Neuron (in vitro differentiated cells): ENCODE measurements around the gene PCNX2.
"Not testable (repeated sequence)": the region's sequence is repeated elsewhere in the genome, so short reads cannot be mapped to it uniquely, and the experiment has no call there.

Source experiments
- H2AFZ ChIP-seq: one replicate; pipeline ENCODE4 v1.6.1; 2013; ENCODE audit warnings: low read depth, mild to moderate bottlenecking, inconsistent platforms, low read length, moderate library complexity
- H3K27me3 ChIP-seq: one replicate; pipeline ENCODE4 v1.6.1; 2013; ENCODE audit warnings: low read length; ENCODE audit not compliant: insufficient read depth
- H3K36me3 ChIP-seq: one replicate; pipeline ENCODE4 v1.6.1; 2013; ENCODE audit warnings: low read length; ENCODE audit not compliant: insufficient read depth
- H3K4me1 ChIP-seq: one replicate; pipeline ENCODE4 v1.6.1; 2013; ENCODE audit warnings: low read length; ENCODE audit not compliant: insufficient read depth
- H3K4me3 ChIP-seq: 2 replicates; pipeline ENCODE4 v1.5.1; 2013; ENCODE audit warnings: mild to moderate bottlenecking, low read length, moderate library complexity
- H3K9me3 ChIP-seq: one replicate; pipeline ENCODE4 v1.6.1; 2013; ENCODE audit warnings: low read length

Gene PCNX2

GRCh38 chr1:233085566-233085965 is 210.0 kb downstream of the PCNX2 start:
- no peaks in the 10 kb centered on the region for H3K27me3 ChIP-seq
- no peaks in the 10 kb centered on the region for H3K4me1 ChIP-seq
- H3K36me3 ChIP-seq: no peaks in the 10 kb centered on the region
- no peak overlapping the region for H2AFZ ChIP-seq
- H3K9me3 ChIP-seq: no peaks in the 10 kb centered on the region
- no peak overlapping the region for H3K4me3 ChIP-seq

GRCh38 chr1:233082778-233083550 is 212.6 kb downstream of the PCNX2 start:
- Histone ChIP-seq H2AFZ (no peak overlapping the region), H3K4me3 (no peak overlapping the region), H3K4me1 (no peaks in the 10 kb centered on the region), H3K36me3 (no peaks in the 10 kb centered on the region), H3K9me3 (no peaks in the 10 kb centered on the region), H3K27me3 (no peaks in the 10 kb centered on the region)

GRCh38 chr1:233081735-233082134 is 213.8 kb downstream of the PCNX2 start:
- Histone ChIP-seq H3K4me3 (no peak overlapping the region), H3K27me3 (no peaks in the 10 kb centered on the region), H3K4me1 (no peaks in the 10 kb centered on the region), H2AFZ (no peak overlapping the region), H3K36me3 (no peaks in the 10 kb centered on the region), H3K9me3 (no peaks in the 10 kb centered on the region)

- H3K4me3 ChIP-seq, H3K27me3 ChIP-seq, H3K9me3 ChIP-seq, H3K36me3 ChIP-seq, H2AFZ ChIP-seq, H3K4me1 ChIP-seq: not testable (repeated sequence)
Measured at GRCh38 chr1:233080827-233081226, 214.7 kb downstream of the PCNX2 start.

GRCh38 chr1:233080286-233080685 is 215.2 kb downstream of the PCNX2 start:
- Histone ChIP-seq H3K4me1 (peaks cover 7% of the 10 kb centered on the region), H3K4me3 (no peak overlapping the region), H3K36me3 (no peaks in the 10 kb centered on the region), H3K9me3 (no peaks in the 10 kb centered on the region), H2AFZ (no peak overlapping the region), H3K27me3 (no peaks in the 10 kb centered on the region)

GRCh38 chr1:233079574-233079973 is 216.0 kb downstream of the PCNX2 start:
- H2AFZ ChIP-seq: no peak overlapping the region
- no peaks in the 10 kb centered on the region for H3K27me3 ChIP-seq
- H3K4me1 ChIP-seq: peaks cover 7% of the 10 kb centered on the region
- H3K9me3 ChIP-seq: no peaks in the 10 kb centered on the region
- H3K36me3 ChIP-seq: no peaks in the 10 kb centered on the region
- no peak overlapping the region for H3K4me3 ChIP-seq

GRCh38 chr1:233078396-233078795 is 217.1 kb downstream of the PCNX2 start:
- no peak overlapping the region for H3K4me3 ChIP-seq
- no peak overlapping the region for H2AFZ ChIP-seq
- H3K27me3 ChIP-seq: no peaks in the 10 kb centered on the region
- H3K9me3 ChIP-seq: peaks cover 3% of the 10 kb centered on the region
- H3K4me1 ChIP-seq: peaks cover 7% of the 10 kb centered on the region
- no peaks in the 10 kb centered on the region for H3K36me3 ChIP-seq

- Histone ChIP-seq H3K36me3 (no peaks in the 10 kb centered on the region), H3K4me1 (peaks cover 7% of the 10 kb centered on the region), H3K27me3 (no peaks in the 10 kb centered on the region), H2AFZ (no peak overlapping the region), H3K4me3 (no peak overlapping the region), H3K9me3 (peaks cover 3% of the 10 kb centered on the region)
Measured at GRCh38 chr1:233075915-233076295, 219.6 kb downstream of the PCNX2 start.

- no peak overlapping the region for H3K4me3 ChIP-seq
- H3K36me3 ChIP-seq: no peaks in the 10 kb centered on the region
- H3K4me1 ChIP-seq: no peaks in the 10 kb centered on the region
- H3K27me3 ChIP-seq: no peaks in the 10 kb centered on the region
- no peak overlapping the region for H2AFZ ChIP-seq
- peaks cover 6% of the 10 kb centered on the region for H3K9me3 ChIP-seq
Measured at GRCh38 chr1:233066087-233066486, 229.4 kb downstream of the PCNX2 start.

GRCh38 chr1:233065685-233066084 is 229.8 kb downstream of the PCNX2 start:
- Histone ChIP-seq H3K4me1 (no peaks in the 10 kb centered on the region), H3K36me3 (no peaks in the 10 kb centered on the region), H2AFZ (no peak overlapping the region), H3K27me3 (no peaks in the 10 kb centered on the region), H3K9me3 (peaks cover 6% of the 10 kb centered on the region), H3K4me3 (no peak overlapping the region)

- no peaks in the 10 kb centered on the region for H3K27me3 ChIP-seq
- H3K4me3 ChIP-seq: no peak overlapping the region
- peaks cover 6% of the 10 kb centered on the region for H3K9me3 ChIP-seq
- H2AFZ ChIP-seq: no peak overlapping the region
- H3K36me3 ChIP-seq: no peaks in the 10 kb centered on the region
- H3K4me1 ChIP-seq: no peaks in the 10 kb centered on the region
Measured at GRCh38 chr1:233064988-233065387, 230.5 kb downstream of the PCNX2 start.

- H3K9me3 ChIP-seq: peaks cover 6% of the 10 kb centered on the region
- H2AFZ ChIP-seq: no peak overlapping the region
- H3K4me1 ChIP-seq: no peaks in the 10 kb centered on the region
Measured at GRCh38 chr1:233063462-233063861, 232.1 kb downstream of the PCNX2 start.

GRCh38 chr1:233061265-233061664 is 234.3 kb downstream of the PCNX2 start:
- Histone ChIP-seq H3K27me3 (no peaks in the 10 kb centered on the region), H3K4me3 (no peak overlapping the region), H3K9me3 (peaks cover 6% of the 10 kb centered on the region), H2AFZ (no peak overlapping the region), H3K4me1 (no peaks in the 10 kb centered on the region), H3K36me3 (no peaks in the 10 kb centered on the region)

More at GRCh38 chr1:233063462-233063861, 232.1 kb downstream of the PCNX2 start:
- no peak overlapping the region for H3K4me3 ChIP-seq
- no peaks in the 10 kb centered on the region for H3K27me3 ChIP-seq
- no peaks in the 10 kb centered on the region for H3K36me3 ChIP-seq

- Histone ChIP-seq H3K27me3 (no peaks in the 10 kb centered on the region), H3K4me1 (no peaks in the 10 kb centered on the region), H2AFZ (no peak overlapping the region), H3K9me3 (peaks cover 2% of the 10 kb centered on the region), H3K36me3 (no peaks in the 10 kb centered on the region), H3K4me3 (no peak overlapping the region)
Measured at GRCh38 chr1:233060461-233060994, 235.0 kb downstream of the PCNX2 start.
